HL-60 (cell line): Measurements from ENCODE around the gene NUDT17.

Experiments used
- DNase-seq, 2 experiments: peaks; one replicate each; pipeline ENCODE4 v3.0.0-alpha.2; 2010 to 2020; ENCODE audit warnings: low read depth in 1 of 2, low spot score in 1 of 2
- H3K27ac ChIP-seq: fragments of 250-450 bp; sonication (Bioruptor Pico); replicated peaks from 2 replicates; pipeline ENCODE4 v1.5.1; 2020; ENCODE audit warnings: mild to moderate bottlenecking, moderate library complexity
- H3K27me3 ChIP-seq: fragments of 250-450 bp; sonication (Bioruptor Pico); 2 replicates; pipeline ENCODE4 v1.5.1; 2021; ENCODE audit warnings: mild to moderate bottlenecking, moderate library complexity; ENCODE audit not compliant: insufficient read depth, poor library complexity, severe bottlenecking
- H3K4me3 ChIP-seq: replicated peaks from 2 replicates; pipeline ENCODE4 v1.5.1; 2011; ENCODE audit warnings: mild to moderate bottlenecking, control low read depth, low read length; ENCODE audit not compliant: insufficient read depth
- GABPA ChIP-seq: IDR thresholded peaks from 2 replicates; pipeline ENCODE4 v1.6.1; 2012; ENCODE audit warnings: low read depth
- POLR2AphosphoS5 ChIP-seq: IDR thresholded peaks from 2 replicates; pipeline ENCODE4 v1.6.1; 2012; ENCODE audit warnings: low read depth
- SPI1 ChIP-seq: IDR thresholded peaks from 2 replicates; pipeline ENCODE4 v1.6.1; 2012; ENCODE audit warnings: low read depth, mild to moderate bottlenecking, borderline replicate concordance
- TF ChIP-seq, protein P1 (sequence below): IDR thresholded peaks from one replicate; pipeline ENCODE4 v1.5.1; 2011; ENCODE audit warnings: low read length, control low read depth, inconsistent platforms; ENCODE audit not compliant: insufficient read depth
- TF ChIP-seq, protein P2 (sequence below): IDR thresholded peaks from 2 replicates; pipeline ENCODE4 v1.6.1; 2012; ENCODE audit warnings: low read depth; ENCODE audit not compliant: insufficient replicate concordance

Gene NUDT17

DNA sequence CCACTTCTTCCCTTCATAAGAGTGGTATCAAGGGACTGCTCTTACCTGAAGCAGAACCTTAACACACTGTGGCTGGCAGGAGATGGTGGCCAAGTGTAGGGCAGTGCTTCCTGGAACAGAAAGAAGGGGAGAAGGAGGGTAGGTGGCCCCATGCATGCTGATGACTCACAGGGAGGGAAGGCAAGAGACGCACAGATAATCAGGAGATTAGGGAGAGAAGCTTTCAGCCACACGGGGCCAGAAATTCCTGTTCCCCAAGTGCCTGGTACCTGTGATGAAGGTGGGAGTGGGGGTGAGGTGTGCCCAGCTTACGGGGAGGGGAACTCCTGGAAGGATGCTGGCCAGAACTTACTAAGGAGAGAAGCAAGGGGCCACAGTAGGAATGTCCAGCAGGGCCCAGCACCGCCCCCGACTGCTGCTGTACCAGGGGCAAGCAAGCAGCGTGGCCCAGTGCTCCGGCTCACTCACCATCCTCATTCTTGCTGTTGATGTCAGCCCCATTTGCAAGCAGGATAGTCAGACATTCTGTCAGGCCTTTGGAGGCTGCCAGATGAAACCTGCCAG lies 32.6 kb downstream of the NUDT17 start:
- H3K27ac ChIP-seq, result no peak overlapping the region
- no peak overlapping the region for H3K4me3 ChIP-seq
- no peaks in the 10 kb centered on the region for H3K27me3 ChIP-seq
- DNase-seq, result no peak
- TF ChIP-seq POLR2AphosphoS5 (no peak), GABPA (no peak), SPI1 (no peak)
- TF ChIP-seq, protein P1, sequence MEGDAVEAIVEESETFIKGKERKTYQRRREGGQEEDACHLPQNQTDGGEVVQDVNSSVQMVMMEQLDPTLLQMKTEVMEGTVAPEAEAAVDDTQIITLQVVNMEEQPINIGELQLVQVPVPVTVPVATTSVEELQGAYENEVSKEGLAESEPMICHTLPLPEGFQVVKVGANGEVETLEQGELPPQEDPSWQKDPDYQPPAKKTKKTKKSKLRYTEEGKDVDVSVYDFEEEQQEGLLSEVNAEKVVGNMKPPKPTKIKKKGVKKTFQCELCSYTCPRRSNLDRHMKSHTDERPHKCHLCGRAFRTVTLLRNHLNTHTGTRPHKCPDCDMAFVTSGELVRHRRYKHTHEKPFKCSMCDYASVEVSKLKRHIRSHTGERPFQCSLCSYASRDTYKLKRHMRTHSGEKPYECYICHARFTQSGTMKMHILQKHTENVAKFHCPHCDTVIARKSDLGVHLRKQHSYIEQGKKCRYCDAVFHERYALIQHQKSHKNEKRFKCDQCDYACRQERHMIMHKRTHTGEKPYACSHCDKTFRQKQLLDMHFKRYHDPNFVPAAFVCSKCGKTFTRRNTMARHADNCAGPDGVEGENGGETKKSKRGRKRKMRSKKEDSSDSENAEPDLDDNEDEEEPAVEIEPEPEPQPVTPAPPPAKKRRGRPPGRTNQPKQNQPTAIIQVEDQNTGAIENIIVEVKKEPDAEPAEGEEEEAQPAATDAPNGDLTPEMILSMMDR, result no peak
- TF ChIP-seq, protein P2, sequence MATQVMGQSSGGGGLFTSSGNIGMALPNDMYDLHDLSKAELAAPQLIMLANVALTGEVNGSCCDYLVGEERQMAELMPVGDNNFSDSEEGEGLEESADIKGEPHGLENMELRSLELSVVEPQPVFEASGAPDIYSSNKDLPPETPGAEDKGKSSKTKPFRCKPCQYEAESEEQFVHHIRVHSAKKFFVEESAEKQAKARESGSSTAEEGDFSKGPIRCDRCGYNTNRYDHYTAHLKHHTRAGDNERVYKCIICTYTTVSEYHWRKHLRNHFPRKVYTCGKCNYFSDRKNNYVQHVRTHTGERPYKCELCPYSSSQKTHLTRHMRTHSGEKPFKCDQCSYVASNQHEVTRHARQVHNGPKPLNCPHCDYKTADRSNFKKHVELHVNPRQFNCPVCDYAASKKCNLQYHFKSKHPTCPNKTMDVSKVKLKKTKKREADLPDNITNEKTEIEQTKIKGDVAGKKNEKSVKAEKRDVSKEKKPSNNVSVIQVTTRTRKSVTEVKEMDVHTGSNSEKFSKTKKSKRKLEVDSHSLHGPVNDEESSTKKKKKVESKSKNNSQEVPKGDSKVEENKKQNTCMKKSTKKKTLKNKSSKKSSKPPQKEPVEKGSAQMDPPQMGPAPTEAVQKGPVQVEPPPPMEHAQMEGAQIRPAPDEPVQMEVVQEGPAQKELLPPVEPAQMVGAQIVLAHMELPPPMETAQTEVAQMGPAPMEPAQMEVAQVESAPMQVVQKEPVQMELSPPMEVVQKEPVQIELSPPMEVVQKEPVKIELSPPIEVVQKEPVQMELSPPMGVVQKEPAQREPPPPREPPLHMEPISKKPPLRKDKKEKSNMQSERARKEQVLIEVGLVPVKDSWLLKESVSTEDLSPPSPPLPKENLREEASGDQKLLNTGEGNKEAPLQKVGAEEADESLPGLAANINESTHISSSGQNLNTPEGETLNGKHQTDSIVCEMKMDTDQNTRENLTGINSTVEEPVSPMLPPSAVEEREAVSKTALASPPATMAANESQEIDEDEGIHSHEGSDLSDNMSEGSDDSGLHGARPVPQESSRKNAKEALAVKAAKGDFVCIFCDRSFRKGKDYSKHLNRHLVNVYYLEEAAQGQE, result no peak

DNA sequence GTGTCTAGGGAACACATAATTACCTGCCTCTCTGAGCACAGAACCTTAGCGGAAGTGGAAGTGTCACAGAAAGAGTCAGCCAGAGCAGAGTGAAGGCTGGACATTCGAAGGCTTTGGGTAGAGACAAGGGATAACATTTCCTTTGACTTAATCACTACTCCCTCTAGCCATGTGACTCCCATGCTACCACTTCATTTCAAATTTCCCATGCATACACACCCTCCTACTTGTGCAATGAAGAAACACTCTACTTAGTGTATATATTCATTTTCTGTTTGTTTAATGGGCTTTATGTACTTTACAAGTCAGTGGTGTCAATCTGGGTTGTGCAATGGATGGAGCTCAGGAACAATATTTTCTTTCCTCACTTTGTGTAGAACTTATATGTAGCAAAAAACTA lies 33.3 kb downstream of the NUDT17 start:
- Histone ChIP-seq H3K27ac (no peak overlapping the region), H3K4me3 (no peak overlapping the region), H3K27me3 (no peaks in the 10 kb centered on the region)
- no peak for DNase-seq
- TF ChIP-seq SPI1, result no peak
- no peak for TF ChIP-seq GABPA
- TF ChIP-seq, protein P2, result no peak
- TF ChIP-seq, protein P1, result no peak
- no peak for TF ChIP-seq POLR2AphosphoS5

DNA sequence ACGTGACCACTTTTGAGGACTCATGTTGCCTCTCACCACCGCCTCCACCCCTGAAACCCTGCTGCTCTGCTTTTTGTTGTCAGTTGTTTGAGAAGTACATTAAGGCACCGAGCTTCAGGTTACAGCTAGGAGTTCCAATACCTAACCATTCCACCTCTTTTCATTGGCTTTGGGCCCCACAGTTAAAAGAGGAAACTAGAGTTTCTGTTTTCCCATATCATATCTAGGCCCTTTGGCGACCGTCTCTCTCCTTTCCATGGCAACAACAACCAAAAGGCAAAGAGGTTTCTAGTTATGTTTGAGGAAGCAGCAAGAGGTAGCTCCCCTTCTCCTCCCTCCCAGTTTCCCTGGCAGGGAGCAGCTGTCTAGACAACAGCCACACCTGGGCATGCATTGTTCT lies 34.3 kb downstream of the NUDT17 start:
- no peaks in the 10 kb centered on the region for H3K27me3 ChIP-seq
- no peak overlapping the region for H3K4me3 ChIP-seq
- peak in 1 of 2 experiments; percentile 59 for DNase-seq
- TF ChIP-seq, protein P1, result no peak
- no peak overlapping the region for H3K27ac ChIP-seq

DNA sequence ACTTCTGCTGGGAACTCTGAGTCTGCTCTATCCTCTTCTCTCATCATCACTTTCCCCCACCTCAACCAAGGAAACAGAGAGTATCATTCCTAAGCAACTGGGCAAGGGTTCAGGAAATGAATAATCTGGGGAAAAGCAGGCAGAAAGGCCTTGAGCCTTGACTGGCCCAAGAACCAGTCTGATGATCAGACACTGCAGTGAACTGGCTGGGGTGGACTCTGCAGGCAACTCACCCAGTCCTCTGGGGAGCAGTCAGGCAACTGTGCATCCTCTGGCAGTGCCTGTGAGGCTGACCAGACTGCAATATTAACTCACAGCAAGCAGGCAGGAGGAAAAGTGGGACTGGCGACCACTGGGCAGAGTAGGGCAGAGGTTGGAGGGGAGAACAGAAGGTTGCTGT lies 39.2 kb downstream of the NUDT17 start:
- Histone ChIP-seq H3K27me3 (peaks cover 6% of the 10 kb centered on the region), H3K27ac (no peak overlapping the region), H3K4me3 (no peak overlapping the region)
- TF ChIP-seq GABPA (no peak), POLR2AphosphoS5 (no peak), SPI1 (no peak)
- TF ChIP-seq, protein P1, result no peak
- TF ChIP-seq, protein P2, result no peak
- no peak for DNase-seq
